ENCODE data around the gene ARID1B.

GRCh38 chr6:156873654-156874380, 96.6 kb downstream of the ARID1B start:
- TF ChIP-seq CTCF (IDR thresholded peaks at IDR 0.05) (no peak), POLR2A (IDR thresholded peaks at IDR 0.05) (no peak)
